Measurements from ENCODE around the gene RNPS1.
"Not testable (repeated sequence)": the region's sequence is repeated elsewhere in the genome, so short reads cannot be mapped to it uniquely, and the experiment has no call there.

Gene RNPS1

DNA sequence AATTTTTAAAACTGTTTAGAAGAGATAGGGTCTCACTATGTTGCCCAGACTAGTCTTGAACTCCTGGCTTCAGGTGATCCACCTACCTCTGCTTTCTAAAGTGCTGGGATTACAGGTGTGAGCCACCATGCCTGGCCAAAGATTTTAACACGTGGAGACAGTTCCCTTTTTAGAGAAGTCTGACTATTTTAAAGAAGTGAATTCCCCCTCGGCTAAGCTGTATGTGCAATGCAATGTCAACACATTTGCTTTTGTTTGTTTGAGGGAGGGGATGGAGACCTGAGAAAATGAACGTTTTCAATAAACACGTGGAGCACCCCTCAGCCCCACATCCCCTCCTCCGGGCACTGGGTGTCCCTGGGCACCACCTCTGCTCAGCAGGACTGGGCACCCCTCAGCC lies 14.3 kb upstream of the RNPS1 start:
- no peak for DNase-seq

DNA sequence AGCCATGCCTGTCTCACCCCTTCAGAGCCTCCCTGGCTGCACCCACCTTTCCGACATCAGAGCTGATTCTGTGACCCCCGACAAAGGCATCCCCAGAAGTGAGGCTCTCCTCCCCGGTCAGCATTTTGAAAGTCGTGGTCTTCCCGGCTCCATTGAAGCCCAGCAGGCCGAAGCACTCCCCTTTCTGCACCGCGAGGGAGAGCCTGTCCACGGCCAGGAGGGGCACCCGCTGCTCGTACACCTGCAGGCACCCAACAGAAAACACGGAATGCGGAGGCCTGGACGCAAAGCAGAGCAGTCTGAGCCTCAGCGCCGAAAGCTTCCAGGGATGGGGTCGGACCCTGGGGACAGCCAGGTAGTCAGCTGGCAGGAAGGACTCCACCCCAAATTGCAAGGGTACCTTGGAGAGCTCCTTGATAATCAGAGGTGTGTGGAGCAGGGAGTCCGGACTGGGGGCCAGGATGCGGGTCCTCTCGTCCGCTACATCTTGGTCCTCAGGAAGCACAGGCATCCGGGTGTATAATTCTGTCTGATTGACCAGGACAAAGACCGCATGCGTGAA lies 13.1 kb upstream of the RNPS1 start:
- DNase-seq, result no peak

DNA sequence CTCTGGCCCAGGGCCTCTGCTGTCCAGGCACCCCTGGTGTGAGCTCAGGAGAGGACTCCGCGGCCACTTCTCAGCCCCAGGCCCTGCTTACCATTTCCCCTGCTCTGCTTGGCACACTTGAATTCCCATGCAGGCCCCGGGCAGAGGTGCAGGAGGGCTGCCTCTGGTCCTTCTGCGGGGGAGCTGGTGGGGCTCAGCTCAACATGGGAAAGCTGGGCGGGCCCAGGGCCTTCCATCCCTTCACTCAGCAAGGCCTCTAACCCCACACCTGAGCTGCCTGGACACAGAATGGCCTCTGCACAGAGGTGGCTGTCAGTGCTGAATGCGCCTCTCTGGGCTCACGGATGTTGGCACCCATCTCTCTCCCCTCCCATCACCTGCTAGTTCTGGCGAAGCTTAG lies 12.5 kb upstream of the RNPS1 start:
- no peak for DNase-seq

DNA sequence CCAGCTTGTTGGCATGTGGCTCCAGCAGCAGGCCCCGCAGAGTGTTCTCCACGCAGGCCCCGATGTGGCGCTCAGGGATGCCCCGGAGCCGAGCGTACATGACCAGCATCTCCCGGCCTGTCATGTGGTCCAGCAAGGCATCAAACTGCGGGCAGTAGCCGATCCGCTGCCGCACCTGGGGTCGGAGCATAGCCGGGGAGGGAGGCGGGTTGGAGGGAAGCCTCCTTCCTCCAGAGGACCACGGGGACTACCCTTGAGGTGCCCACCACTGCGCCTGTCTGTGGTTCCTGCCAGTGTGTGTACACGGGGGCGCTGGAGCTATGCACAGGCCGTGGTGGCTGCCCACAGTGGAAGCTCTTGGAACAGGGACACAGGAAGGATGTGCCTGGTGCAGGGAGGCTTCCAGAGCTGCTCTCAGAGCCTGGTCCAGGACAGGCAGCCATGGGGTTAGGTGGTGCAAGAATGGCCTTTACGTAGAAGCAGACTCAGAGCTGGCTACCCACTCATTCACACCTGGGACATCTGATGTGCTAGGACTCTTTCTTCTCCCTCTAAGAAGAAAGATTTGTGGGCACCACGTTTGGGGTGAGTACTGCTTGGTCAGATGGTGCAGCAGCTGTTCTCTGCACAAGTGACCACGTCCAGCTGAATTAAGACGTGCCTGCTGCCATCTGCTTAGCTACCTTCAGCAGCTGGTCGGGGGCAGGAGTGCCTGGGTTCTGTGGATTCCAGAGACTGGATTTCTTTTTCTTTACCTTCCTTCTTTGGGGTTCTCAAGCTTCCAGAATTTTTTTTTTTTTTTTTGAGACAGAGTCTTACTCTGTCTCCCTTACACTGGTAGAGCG lies 11.3 kb upstream of the RNPS1 start:
- no peak for DNase-seq

DNA sequence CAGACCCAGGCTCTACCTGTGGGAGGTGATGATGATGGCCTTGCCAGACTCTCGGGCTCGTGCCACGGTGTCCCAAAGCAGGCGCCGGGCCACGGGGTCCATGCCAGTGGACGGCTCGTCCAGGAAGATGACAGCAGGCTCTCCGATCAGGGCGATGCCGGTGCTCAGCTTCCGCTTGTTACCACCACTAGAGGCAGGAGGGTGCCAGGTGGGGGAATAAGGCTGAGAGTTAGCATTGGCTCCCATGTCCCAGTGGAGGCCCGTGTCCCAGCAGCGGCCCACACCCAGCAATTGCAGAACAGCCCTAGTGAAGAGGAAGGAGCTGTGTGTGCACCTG lies 10.3 kb upstream of the RNPS1 start:
- DNase-seq, result no peak

DNA sequence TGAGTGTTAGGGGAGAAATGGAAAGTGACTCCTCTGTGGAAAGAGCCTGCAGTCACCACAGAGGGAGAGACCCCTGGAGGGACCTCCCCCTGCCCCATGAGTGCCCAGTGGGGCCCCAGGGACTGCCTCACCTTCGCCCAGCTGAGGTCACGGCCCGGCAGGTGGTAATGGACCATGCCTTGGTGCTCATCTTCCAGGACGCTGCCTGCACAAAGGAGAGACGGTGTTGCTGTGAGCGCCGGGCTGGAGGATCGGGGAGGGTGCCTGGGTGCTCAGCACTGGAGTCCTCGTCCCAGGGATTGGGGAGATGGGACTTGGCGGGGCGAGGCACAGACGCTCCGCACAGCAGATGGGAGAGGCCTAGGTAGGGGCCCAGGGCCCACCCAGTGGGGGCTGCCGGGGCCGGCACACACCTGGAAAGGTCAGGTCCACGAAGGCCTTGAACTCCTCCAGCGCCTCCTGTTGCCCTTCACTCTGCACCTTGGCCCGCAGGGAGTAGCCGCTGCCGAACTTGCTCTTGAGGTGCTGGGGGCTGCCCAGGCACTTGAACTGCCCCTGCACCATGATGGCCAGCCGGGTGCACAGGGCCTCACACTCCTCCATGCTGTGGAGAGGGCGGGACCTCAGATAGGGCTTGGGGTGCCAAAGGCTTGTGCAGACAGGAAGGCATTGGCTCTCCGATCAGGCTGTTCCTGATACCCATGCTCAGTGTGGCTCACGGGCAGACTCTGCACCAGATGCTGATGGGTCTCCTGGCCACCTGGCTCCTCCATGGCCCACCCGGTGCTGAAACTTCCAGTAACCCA lies 9.7 kb upstream of the RNPS1 start:
- DNase-seq, result no peak

DNA sequence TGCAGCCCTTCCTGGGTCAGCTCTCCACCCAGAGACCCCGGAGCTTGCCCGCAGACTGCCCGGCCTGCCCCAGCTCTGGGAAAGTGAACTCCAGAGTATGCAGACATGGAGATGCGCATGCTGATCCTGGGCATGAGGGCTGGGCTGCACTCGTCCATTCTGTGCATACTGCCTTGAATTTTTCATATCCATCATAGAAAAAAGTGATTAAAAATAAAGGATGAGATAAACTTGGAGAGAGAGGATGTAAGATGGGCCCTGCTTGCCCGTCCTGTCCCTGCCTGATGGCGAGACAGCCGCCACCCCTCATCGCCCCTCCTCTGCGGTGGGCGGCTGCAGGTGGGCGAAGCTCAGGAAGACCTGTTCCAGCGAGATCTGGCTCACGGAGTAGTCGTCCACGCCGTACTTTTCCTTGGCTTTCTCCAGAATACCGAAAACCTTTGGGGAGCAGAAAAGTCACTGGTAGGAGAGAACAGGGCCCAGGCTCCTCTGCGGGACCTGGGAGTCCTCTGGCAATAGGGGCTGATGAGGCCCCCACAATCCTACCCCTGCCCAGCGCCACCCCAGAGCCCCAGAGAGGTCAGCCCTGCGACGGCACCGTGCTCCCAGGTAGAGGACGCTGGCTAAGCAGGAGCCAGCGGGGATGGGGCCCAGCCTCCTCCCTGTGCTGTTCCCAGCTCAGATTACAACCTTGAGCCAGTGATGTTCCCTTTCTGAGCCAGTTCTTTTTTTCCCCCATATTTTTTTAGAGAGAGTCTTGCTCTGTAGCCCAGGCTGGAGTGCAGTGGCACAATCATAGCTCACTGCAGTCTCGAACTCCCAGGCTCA lies 8.7 kb upstream of the RNPS1 start:
- no peak for DNase-seq

DNA sequence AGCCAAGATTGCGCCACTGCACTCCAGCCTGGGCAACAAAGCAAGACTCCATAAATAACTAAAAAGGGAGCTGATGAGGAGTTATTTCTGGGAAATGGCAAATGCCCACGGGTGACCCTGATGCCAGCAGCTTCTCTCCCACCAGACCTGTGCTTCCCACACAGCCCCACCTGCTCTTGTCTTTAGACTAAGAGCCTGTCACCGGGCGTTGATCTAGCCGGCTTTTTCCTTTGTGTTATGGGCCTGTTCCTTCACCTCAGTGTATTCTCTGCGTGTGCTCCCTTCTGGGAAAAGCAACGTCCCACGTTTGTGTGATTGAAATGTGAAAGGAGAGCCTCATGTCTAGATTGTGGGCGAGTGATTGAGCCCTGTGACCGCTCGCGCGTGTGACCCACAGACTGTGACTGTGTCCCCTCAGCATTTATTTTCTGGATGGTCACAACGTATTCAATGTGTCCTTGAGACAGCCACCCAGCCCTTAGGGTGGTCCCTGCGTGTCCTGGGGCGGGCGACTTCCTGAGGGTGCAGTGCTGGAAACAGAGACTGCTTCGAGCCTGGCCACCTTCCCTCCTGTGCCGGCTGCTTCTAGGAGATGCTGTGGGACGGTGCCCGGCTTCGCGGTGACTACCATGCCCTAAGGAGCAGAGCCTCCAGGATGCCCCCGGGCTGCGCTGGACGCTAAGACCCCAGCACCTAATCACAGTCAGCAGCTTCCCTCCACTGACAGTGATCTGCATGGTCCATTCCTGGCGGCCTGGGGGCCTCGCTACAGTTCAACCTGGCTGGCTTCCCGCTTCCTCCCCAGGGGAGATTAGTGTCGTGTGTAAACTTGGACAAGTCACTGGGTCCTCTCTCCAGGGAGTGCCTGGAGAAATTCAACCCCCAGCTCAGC lies 7.8 kb upstream of the RNPS1 start:
- DNase-seq, result no peak

DNA sequence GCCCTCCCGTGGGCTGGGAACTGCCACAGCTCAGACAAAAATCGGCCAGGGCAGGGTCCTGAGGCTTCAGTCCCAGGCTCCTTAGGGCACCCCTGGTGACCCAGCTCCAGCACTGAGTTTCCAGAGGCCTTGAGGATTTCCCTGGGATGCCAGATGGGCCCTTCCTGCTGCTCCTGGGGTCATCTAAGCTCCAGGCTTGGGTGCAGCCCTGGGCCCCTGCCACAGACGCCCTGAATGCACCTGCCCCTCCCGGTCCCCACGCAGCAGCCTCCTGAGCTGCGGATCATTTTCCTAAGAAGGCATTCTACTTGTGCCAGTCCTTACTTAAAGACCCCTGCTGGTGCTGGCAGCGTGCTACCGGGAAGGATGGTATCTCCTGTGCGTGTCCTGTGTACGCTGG lies 6.0 kb upstream of the RNPS1 start:
- no peak for DNase-seq

DNA sequence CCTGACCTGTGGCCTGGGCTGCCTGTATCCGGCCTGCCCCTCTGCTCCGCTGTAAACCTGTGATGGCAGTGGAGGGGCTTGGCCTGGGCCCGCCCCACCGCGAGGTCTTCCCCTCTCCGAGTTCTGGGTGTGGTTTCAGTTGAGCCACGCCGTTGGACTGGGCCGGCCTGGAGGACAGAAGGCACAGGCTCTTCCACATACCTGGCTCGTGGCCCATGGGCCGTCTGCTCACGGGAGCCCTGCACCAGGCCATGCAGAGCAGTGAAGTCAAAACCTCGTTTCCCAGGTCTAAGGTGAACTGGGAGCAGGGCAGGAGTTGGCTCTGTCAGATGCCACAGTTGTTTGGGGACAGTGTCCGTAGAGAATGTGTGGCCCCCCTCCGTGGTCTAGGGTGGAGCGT lies 5.6 kb upstream of the RNPS1 start:
- no peak for DNase-seq

DNA sequence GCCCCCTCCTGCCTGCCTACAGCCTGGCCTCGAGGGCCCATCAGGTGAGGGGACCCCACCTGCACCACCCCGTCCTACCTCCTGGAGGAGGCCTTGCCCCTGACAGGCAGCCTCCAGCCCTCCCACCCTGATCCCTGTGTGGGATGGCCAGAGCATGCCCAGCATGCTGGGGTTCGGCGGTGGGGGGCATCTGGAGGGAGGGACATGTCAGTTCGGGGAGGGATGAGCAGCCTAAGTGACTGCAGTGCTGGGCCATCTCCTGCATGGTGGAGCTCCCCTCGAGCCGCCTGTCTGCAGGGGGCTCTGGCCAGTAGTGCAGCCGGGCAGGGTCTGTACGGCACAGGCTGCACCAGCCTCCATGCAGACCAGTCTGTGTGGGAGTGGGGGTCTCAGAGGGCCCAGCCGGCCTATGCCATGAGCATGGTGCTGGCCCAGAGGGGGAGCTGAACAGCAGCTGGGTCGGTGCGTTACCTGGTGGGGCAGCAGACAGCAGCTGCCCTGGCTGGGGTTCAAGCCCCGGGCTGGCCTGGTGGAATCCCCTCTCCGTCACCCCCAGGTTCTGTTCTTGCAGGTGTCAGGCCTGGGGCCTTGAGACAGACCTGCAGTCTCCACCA lies 4.0 kb upstream of the RNPS1 start:
- DNase-seq, result no peak

DNA sequence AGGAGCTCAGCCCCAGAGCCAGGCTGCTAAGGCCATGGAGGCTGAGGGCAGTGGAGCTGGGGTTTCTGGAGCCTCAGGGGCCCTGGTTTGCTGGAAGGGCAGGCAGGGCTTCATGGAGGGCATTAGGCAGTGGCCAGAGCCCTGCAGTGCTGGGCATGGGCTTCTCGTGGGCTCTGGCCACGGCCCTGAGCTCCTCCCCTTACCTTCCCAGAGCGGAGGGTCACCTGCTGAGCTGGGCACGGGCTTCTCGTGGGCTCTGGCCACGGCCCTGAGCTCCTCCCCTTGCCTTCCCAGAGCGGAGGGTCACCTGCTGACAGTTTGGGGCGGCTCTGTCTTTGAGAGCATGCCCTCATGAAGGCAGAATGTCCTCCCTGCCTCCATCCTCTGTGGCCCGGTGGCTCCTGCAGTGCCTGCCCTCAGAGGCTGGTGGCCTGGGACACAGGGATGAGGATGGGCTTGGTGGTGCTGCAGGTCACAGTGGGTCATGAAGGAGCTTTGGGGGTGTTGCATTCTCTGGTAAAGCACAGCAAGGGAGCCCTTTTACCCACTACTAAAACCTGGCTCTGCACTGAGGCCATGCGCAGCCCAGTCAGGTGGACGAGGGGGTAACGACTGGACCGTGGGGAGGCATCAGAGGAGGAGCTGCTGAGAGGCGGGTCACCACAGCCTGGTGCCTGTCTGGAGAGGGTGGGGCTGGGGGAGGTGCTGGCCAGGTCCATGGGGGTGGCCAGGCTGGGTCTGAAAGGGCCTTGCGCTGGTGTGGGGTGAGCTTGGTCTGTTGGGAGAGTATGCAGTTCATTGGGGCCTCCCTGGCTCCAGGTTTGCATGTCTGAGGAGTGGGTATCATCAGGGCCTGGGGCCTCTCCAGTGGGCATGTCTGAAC lies 2.9 kb upstream of the RNPS1 start:
- no peak for DNase-seq

DNA sequence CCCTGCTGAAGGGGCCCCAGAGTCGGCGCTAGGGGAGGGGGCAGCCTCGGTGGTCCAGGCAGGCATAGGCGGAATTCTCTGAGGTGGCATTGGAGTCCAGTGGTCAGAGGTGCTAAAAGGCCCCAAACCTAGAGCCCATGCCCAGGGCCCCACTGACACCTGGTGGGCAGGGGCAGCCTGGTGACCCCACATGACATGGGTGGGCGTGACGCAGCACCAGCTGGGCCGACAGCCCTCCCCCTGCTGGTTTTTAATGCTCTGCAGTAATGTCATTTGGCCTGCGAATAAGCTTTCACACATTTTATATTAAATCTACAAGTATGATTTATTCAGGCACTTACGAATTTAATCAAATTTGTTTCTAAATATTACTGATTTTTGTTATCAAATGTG lies 2.1 kb upstream of the RNPS1 start:
- DNase-seq, result no peak

DNA sequence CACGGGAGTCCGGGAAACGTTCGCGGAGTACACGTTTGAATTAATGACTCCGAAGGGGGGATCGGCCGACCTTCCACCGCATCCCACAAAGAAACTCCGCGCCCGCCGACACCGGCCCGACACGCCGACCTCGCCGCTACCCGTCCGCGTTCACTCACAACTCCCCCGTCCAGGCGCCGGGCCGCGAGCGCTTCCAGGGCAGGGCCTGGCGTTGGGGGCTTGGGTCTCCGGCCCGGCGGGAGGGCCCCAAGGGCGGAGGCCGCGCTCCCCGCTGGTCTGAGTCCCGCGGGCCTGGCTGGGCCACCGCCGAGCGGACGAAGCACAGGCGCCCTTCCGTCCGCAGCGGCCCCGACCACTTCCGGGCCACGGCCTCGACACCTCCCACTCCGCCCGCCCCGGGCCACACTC lies 417 bp downstream of the RNPS1 start:
- DNase-seq, result not testable (repeated sequence)

DNA sequence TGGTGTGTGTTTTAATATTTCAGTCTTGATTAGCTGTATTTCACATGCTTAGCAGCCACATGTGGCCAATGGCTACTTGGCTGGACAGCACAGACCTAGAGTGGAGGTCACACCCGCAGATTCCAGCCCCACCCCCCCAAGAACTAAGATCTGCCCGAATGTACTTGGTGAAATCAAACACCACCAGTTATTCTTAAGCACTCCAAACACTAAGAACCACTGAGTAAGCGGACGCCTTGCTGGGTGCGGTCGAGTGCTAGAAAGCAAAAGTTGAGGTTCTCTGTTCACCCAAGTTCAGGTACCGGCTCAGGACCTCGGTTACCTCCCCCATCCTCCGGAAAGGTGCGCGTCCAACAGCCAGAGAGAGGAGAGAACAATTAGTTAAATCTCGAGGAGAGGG lies 1.0 kb downstream of the RNPS1 start:
- not testable (repeated sequence) for DNase-seq

DNA sequence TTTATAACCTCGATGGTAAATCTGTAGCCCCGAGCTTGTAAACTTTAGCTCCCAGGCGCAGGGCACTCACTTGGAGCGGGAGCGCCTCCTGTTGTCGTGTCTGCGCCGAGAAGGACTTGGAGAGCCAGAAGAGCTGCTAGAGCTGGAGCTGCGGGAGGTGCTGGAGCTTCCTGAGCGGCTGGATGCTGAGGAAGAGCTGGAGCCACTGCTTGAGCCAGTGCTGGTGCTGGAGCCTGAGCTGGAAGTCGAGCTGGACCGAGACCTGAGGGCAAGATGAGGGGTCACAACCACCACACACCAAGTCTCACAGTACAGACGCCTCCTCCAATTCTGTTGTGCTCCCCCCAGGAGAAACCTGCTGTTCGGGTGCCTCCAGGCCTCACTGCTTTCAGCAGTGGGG lies 4.9 kb downstream of the RNPS1 start:
- not testable (repeated sequence) for DNase-seq

DNA sequence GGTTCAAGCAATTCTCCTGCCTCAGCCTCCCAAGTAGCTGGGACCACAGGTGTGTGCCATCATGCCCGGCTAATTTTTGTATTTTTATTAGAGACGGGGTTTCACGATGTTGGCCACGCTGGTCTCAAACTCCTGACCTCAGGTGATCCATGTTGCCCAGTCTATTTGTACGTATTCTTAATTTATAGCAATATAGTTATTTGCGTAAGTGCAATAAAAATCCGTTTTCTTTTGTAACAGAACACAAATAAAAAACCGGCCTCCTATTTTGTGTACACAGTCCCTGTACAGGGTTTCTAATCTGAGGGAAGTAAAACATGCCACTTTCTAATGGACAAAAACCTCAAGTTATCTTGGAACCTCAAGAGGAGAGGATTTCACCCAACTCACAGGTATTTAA lies 7.7 kb downstream of the RNPS1 start:
- no peak for DNase-seq

DNA sequence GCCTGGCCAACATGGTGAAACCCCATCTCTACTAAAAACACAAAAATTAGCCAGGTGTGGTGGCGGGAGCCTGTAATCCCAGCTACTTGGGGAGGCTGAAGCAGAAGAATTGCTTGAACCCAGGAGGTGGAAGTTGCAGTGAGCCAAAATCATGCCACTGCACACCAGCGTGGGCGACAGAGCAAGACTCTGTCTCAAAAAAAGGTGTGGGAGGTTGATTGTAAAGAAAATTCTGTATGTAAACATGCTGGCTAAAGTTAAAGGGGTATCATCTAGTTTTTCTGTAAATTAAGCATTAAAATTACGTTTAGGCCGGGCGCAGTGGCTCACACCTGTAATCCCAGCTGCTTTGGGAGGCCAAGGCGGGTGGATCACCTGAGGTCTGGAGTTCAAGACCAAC lies 9.4 kb downstream of the RNPS1 start:
- not testable (repeated sequence) for DNase-seq

DNA sequence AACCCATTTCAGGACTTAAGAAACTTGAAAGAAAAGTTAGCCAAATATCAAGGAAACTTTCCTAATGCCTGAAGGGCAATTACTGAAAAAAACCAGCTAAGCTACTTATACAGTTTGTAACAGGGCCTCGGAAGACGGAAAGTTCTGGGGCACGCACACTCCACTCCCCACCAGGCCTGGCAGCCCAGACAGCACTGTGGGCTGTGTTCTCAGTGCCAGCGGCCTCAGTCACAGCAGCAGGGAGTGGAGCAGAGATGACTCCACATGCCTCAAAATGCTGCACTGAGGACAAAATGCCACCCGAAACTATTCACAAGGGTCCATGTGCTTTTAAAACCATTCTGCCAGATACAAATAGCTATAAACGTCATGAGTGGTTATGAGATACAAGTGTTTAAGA lies 10.2 kb downstream of the RNPS1 start:
- no peak for DNase-seq

DNA sequence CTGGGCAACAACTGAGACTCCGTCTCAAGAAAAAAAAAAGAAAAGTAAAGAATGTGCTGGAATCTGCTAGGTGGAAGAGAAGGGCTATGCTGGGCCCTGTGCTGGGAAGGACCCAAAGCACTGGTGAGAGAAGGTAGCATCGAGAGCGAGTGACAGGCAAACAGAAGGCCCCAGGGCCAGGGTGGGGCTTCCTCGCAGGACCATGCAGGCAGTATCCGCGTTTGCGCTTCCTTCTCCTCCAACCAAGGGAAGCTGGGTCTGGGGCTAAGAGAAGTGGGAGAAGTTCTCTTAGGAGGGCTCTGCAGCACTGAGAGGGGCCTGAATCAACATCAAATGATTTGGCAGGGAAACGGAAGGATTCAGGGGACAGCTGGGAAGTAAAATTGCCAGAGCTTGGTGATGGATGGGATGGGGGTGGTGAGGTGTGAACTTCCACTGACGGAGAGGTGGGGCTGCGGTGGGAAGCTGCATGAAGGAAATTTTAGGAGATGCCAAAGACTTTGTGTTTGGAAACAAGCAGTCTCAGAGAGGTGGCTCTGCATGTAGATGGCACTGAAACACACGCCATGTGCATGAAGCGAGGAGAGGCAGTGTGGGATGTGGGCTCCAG lies 11.3 kb downstream of the RNPS1 start:
- DNase-seq, result no peak
